H1 (cell line): Measurements from ENCODE around the gene C3orf85. TPM values are rescaled to one million over a fixed set of nuclear protein-coding genes. Genes with fewer than 3 reads are reported as not detected.

Source experiments
- CTCF ChIA-PET: fragments of 300-600 bp; sonication (Branson Sonifier 250); formaldehyde crosslinking; loops from one replicate; lab custom pipeline; 2021; ENCODE audit not compliant: partially characterized antibody; lab: Charles Lee
- POLR2A ChIA-PET: fragments of 300-600 bp; sonication (Branson Sonifier 250); formaldehyde crosslinking; loops from one replicate; lab custom pipeline; 2021; ENCODE audit warnings: inconsistent platforms; ENCODE audit not compliant: partially characterized antibody; lab: Charles Lee
- DNase-seq, 2 experiments: peaks; one replicate each; pipeline versions ENCODE4 v3.0.0 to v3.0.0-alpha.2; 2010 to 2022; ENCODE audit warnings: low spot score in 2 of 2, low read depth in 1 of 2, mixed read lengths in 1 of 2
- FAIRE-seq: peaks from 2 replicates; lab custom pipeline; 2011; peaks lifted over from hg19 to GRCh38; lab: Jason Lieb, UNC
- H2AFZ ChIP-seq: 2 replicates; pipeline ENCODE4 v1.8.1; 2012; ENCODE audit warnings: low read length, inconsistent platforms
- H2AK5ac ChIP-seq: 2 replicates; pipeline ENCODE4 v1.6.1; 2013; ENCODE audit warnings: low read depth, low read length
- H2BK120ac ChIP-seq: replicated peaks from 2 replicates; pipeline ENCODE3; 2013; ENCODE audit warnings: low read depth, low read length, inconsistent platforms
- H2BK12ac ChIP-seq: 2 replicates; pipeline ENCODE4 v1.6.1; 2013; ENCODE audit warnings: low read depth, low read length
- H2BK15ac ChIP-seq: 2 replicates; pipeline ENCODE4 v1.6.1; 2013; ENCODE audit warnings: low read length
- H2BK20ac ChIP-seq: 2 replicates; pipeline ENCODE4 v1.6.1; 2013; ENCODE audit warnings: low read length
- H2BK5ac ChIP-seq: 2 replicates; pipeline ENCODE4 v1.6.1; 2013; ENCODE audit warnings: low read depth, low read length
- H3K14ac ChIP-seq: 2 replicates; pipeline ENCODE4 v1.6.1; 2013; ENCODE audit warnings: inconsistent platforms; ENCODE audit not compliant: insufficient read length
- H3K18ac ChIP-seq: 2 replicates; pipeline ENCODE4 v1.6.1; 2013; ENCODE audit warnings: low read length; ENCODE audit errors: extremely low read depth
- H3K23ac ChIP-seq: 2 replicates; pipeline ENCODE4 v1.6.1; 2013; ENCODE audit warnings: inconsistent platforms; ENCODE audit not compliant: insufficient read length
- H3K23me2 ChIP-seq: 2 replicates; pipeline ENCODE4 v1.6.1; 2013; ENCODE audit warnings: low read depth, low read length
- H3K27ac ChIP-seq: 2 replicates; pipeline ENCODE4 v1.6.1; 2011; ENCODE audit warnings: low read depth, low read length, inconsistent platforms
- H3K27me3 ChIP-seq, 4 experiments: replicated peaks in 1 of 4; 1 replicate in 1 of 4; 2 replicates in 3 of 4; pipeline versions ENCODE4 v1.6.1 to v1.8.1; 2011 to 2013; ENCODE audit warnings: low read length in 3 of 4, mild to moderate bottlenecking in 3 of 4, inconsistent platforms in 2 of 4, mixed read lengths in 2 of 4, moderate library complexity in 1 of 4; ENCODE audit not compliant: control insufficient read depth in 3 of 4, insufficient read depth in 3 of 4; ENCODE audit errors: extremely low read depth in 1 of 4
- H3K36me3 ChIP-seq, 4 experiments: 2 replicates each; pipeline versions ENCODE4 v1.6.1 to v1.8.1; 2011 to 2013; ENCODE audit warnings: mild to moderate bottlenecking in 4 of 4, low read length in 3 of 4, moderate library complexity in 2 of 4, control low read depth in 1 of 4, inconsistent platforms in 1 of 4; ENCODE audit not compliant: insufficient read depth in 4 of 4, control insufficient read depth in 2 of 4
- H3K4ac ChIP-seq: replicated peaks from 2 replicates; pipeline ENCODE3; 2013; ENCODE audit warnings: low read length, low read depth, mixed read lengths, inconsistent platforms; ENCODE audit not compliant: insufficient read length
- H3K4me1 ChIP-seq, 4 experiments: replicated peaks in 1 of 4; 1 replicate in 1 of 4; 2 replicates in 3 of 4; pipeline versions ENCODE4 v1.6.1 to v1.8.1; 2011 to 2013; ENCODE audit warnings: low read length in 3 of 4, inconsistent platforms in 2 of 4, mixed read lengths in 1 of 4; ENCODE audit not compliant: insufficient read depth in 4 of 4, control insufficient read depth in 3 of 4
- H3K4me2 ChIP-seq, 2 experiments: 2 replicates each; pipeline versions ENCODE4 v1.6.1 to v1.8.1; 2011 to 2013; ENCODE audit warnings: low read depth in 2 of 2, low read length in 2 of 2, control low read depth in 1 of 2, inconsistent platforms in 1 of 2, mild to moderate bottlenecking in 1 of 2; ENCODE audit not compliant: insufficient read depth in 1 of 2
- H3K4me3 ChIP-seq, 4 experiments: fragments of 200-600, 300-600 bp in 1 of 4; sonication (generic), shearing (Covaris generic), sonication (Bioruptor Twin) in 1 of 4; 2 replicates each; pipeline versions ENCODE4 v1.5.1 to v1.8.1; 2011 to 2016; ENCODE audit warnings: low read length in 4 of 4, low read depth in 3 of 4, control low read depth in 2 of 4, inconsistent platforms in 2 of 4, mild to moderate bottlenecking in 2 of 4, mixed read lengths in 1 of 4, moderate library complexity in 1 of 4; ENCODE audit not compliant: insufficient read depth in 2 of 4; ENCODE audit errors: extremely low read depth in 1 of 4
- H3K56ac ChIP-seq: replicated peaks from 2 replicates; pipeline ENCODE3; 2013; ENCODE audit warnings: low read depth, mild to moderate bottlenecking, mixed read lengths, low read length, inconsistent platforms; ENCODE audit not compliant: insufficient read length
- H3K79me1 ChIP-seq: 2 replicates; pipeline ENCODE4 v1.6.1; 2013; ENCODE audit warnings: low read depth, low read length, control low read depth
- H3K79me2 ChIP-seq, 2 experiments: 2 replicates each; pipeline versions ENCODE4 v1.6.1 to v1.8.1; 2012 to 2013; ENCODE audit warnings: low read length in 2 of 2, mild to moderate bottlenecking in 2 of 2, inconsistent platforms in 1 of 2; ENCODE audit not compliant: insufficient read depth in 2 of 2, control insufficient read depth in 1 of 2
- H3K9ac ChIP-seq, 4 experiments: replicated peaks in 1 of 4; 1 replicate in 1 of 4; 2 replicates in 3 of 4; pipeline versions ENCODE4 v1.6.1 to v1.8.1; 2011 to 2013; ENCODE audit warnings: low read depth in 3 of 4, low read length in 3 of 4, control low read depth in 2 of 4, mild to moderate bottlenecking in 2 of 4, moderate library complexity in 2 of 4, inconsistent platforms in 1 of 4; ENCODE audit errors: extremely low read depth in 1 of 4
- H3K9me3 ChIP-seq, 2 experiments: 2 replicates each; pipeline versions ENCODE4 v1.6.1 to v1.8.1; 2012 to 2013; ENCODE audit warnings: mild to moderate bottlenecking in 2 of 2, moderate library complexity in 2 of 2, control low read depth in 1 of 2, inconsistent platforms in 1 of 2, low read depth in 1 of 2, low read length in 1 of 2, mixed read lengths in 1 of 2; ENCODE audit not compliant: insufficient read depth in 2 of 2
- H4K20me1 ChIP-seq, 2 experiments: replicated peaks in 1 of 2; 2 replicates each; pipeline versions ENCODE3 to v1.8.1; 2011 to 2013; ENCODE audit warnings: inconsistent platforms in 2 of 2, low read length in 2 of 2, mild to moderate bottlenecking in 1 of 2; ENCODE audit not compliant: insufficient read depth in 2 of 2, control insufficient read depth in 1 of 2
- H4K5ac ChIP-seq: 2 replicates; pipeline ENCODE4 v1.6.1; 2013; ENCODE audit warnings: low read length, low read depth, mixed read lengths, inconsistent platforms; ENCODE audit not compliant: insufficient read length
- H4K8ac ChIP-seq: 2 replicates; pipeline ENCODE4 v1.8.0; 2013; ENCODE audit warnings: mild to moderate bottlenecking, moderate library complexity, low read length, inconsistent platforms; ENCODE audit not compliant: insufficient read depth; ENCODE audit errors: extremely low read depth
- H4K91ac ChIP-seq: replicated peaks from 2 replicates; pipeline ENCODE3; 2013; ENCODE audit warnings: low read length, mixed read lengths, inconsistent platforms; ENCODE audit not compliant: insufficient read length
- CTBP2 ChIP-seq: IDR thresholded peaks from 2 replicates; pipeline ENCODE4 v1.7.0; 2011; ENCODE audit warnings: borderline replicate concordance, mild to moderate bottlenecking, moderate library complexity, mixed read lengths, low read length; ENCODE audit not compliant: insufficient read depth, insufficient read length
- EGR1 ChIP-seq: IDR thresholded peaks from 2 replicates; pipeline ENCODE4 v1.6.1; 2011; ENCODE audit warnings: low read depth, low read length, borderline replicate concordance
- GTF2F1 ChIP-seq: IDR thresholded peaks from 2 replicates; pipeline ENCODE4 v1.6.1; 2012; ENCODE audit warnings: low read depth, low read length, improper control_type of control experiment, borderline replicate concordance
- POU5F1 ChIP-seq: IDR thresholded peaks from 2 replicates; pipeline ENCODE4 v1.6.1; 2011; ENCODE audit warnings: low read depth, mild to moderate bottlenecking, low read length, moderate library complexity
- RFX5 ChIP-seq: IDR thresholded peaks from 2 replicates; pipeline ENCODE4 v1.6.1; 2011; ENCODE audit warnings: low read depth, low read length, improper control_type of control experiment, borderline replicate concordance
- SUZ12 ChIP-seq: fragments of 200-600 bp; sonication (generic); IDR thresholded peaks from 2 replicates; pipeline ENCODE4 v1.6.1; 2012; ENCODE audit warnings: mild to moderate bottlenecking, inconsistent platforms, low read length, moderate library complexity, mixed read lengths
- TCF12 ChIP-seq: IDR thresholded peaks from 2 replicates; pipeline ENCODE4 v1.6.1; 2011; ENCODE audit warnings: low read depth, mild to moderate bottlenecking, low read length
- WGBS, 2 experiments: shearing (Covaris generic) in 1 of 2; methylation state at CpG; one replicate each; pipeline versions ENCODE4 v1.1.6 to v1.1.7; 2013 to 2015; ENCODE audit warnings: low lambda C conversion rate in 2 of 2, mixed read lengths in 2 of 2, inconsistent platforms in 1 of 2, low coverage in 1 of 2, missing lambda C conversion rate in 1 of 2; ENCODE audit not compliant: insufficient replicate concordance in 2 of 2, insufficient coverage in 1 of 2, insufficient read length in 1 of 2; ENCODE audit errors: extremely low coverage in 1 of 2, missing lambda C conversion rate in 1 of 2; 5-methylcytosine and 5-hydroxymethylcytosine counted together
- long read RNA-seq, 2 experiments: library from RNA in 1 of 2; library from capped mRNA in 1 of 2; stranded (forward); transcript quantifications; one replicate each; pipeline ENCODE4 v2.0.0, GENCODE V29; 2021; ENCODE audit warnings: inconsistent platforms in 1 of 2
- polyA minus RNA-seq, 3 experiments: library from RNA; depleted of rRNA, polyadenylated mRNA; stranded (reverse); fragments of >200 nt; gene quantifications; 1 replicate in 2 of 3; 2 replicates in 1 of 3; pipeline ENCODE4 v1.2.3, GENCODE V29; 2011
- polyA plus RNA-seq, 7 experiments: library from polyadenylated mRNA; depleted of rRNA in 3 of 7; stranded (reverse) in 5 of 7; unstranded in 2 of 7; fragments of >200 nt in 5 of 7; fragments of 200-250 nt in 2 of 7; gene quantifications; 1 replicate in 5 of 7; 2 replicates in 1 of 7; 4 replicates in 1 of 7; pipeline versions ENCODE4 v1.2.1 to v1.2.3, GENCODE V29; 2011 to 2013; ENCODE audit warnings: missing spikeins in 2 of 7, mixed read lengths in 2 of 7
- total RNA-seq: library from RNA; stranded (reverse); fragmentation: NEBNext Ultra II Directional; extraction: Animal tissue kit (Norgen Biotek cat#: 25700); gene quantifications from 2 replicates; pipeline ENCODE4 v1.2.1, GENCODE V29; 2021

Gene C3orf85, protein sequence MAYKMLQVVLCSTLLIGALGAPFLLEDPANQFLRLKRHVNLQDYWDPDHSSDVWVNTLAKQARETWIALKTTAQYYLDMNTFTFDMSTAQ
- total RNA-seq (not detected in 2 replicates), polyA plus RNA-seq (2011; rRNA removed) (not detected in 2 replicates), polyA minus RNA-seq (2011; rRNA and poly(A)+ RNA removed) (not detected in 2 replicates)
- not detected for polyA plus RNA-seq (2011; cell fraction: cytosol; rRNA removed)
- polyA plus RNA-seq (2011; cell fraction: nucleus; rRNA removed): not detected
- polyA plus RNA-seq (2012, experiment 1 of 2): not detected in 4 replicates
- not detected for polyA plus RNA-seq (2012, experiment 2 of 2)
- polyA plus RNA-seq (2013, experiment 1 of 2): not detected
- polyA plus RNA-seq (2013, experiment 2 of 2): not detected
- not detected for polyA minus RNA-seq (2011; cell fraction: cytosol; rRNA and poly(A)+ RNA removed)
- not detected for polyA minus RNA-seq (2011; cell fraction: nucleus; rRNA and poly(A)+ RNA removed)
- long read RNA-seq, experiment 1: 0 reads
- long read RNA-seq, experiment 2: 0 reads

- no peak within 1 kb of the TSS for H2AK5ac ChIP-seq
- no peaks in the 10 kb centered on the region for H3K4me1 ChIP-seq
- H3K27ac ChIP-seq: no peak within 1 kb of the TSS
- H3K23me2 ChIP-seq: no peaks in the 10 kb centered on the region
- no peaks in the 10 kb centered on the region for H3K9me3 ChIP-seq
- H2BK15ac ChIP-seq: no peak within 1 kb of the TSS
- no peak within 1 kb of the TSS for H4K91ac ChIP-seq
- no peaks in the 10 kb centered on the region for H4K20me1 ChIP-seq
- H2AFZ ChIP-seq: no peak within 1 kb of the TSS
- no peak within 1 kb of the TSS for H3K14ac ChIP-seq
- WGBS, 2 experiments: 91% methylated on average over 3 of the region's 3 CpGs; no CpG with 5 or more reads in 1 of the 2 experiments
- H2BK120ac ChIP-seq: no peak within 1 kb of the TSS
- H3K23ac ChIP-seq: no peak within 1 kb of the TSS
- no peak for DNase-seq
- no peaks in the 10 kb centered on the region for H3K79me1 ChIP-seq
- H3K4me2 ChIP-seq: no peak within 1 kb of the TSS
- no peak for FAIRE-seq
- no peak within 1 kb of the TSS for H3K9ac ChIP-seq
- no peak within 1 kb of the TSS for H2BK12ac ChIP-seq
- TF ChIP-seq POU5F1 (no peak), EGR1 (no peak), GTF2F1 (no peak), SUZ12 (no peak), CTBP2 (no peak), RFX5 (no peak), TCF12 (no peak)
- H4K8ac ChIP-seq: no peak within 1 kb of the TSS
- no peaks in the 10 kb centered on the region for H3K79me2 ChIP-seq
- H3K36me3 ChIP-seq: no peaks in the 10 kb centered on the region
- ChIA-PET POLR2A (no interaction called here), CTCF (interaction anchor here (0.6 to 0.7 kb wide), 2 partner anchors 39 to 472 kb away, joined by 3 read pairs; no protein-coding TSS in a partner anchor)
- H4K5ac ChIP-seq: no peak within 1 kb of the TSS
- no peaks in the 10 kb centered on the region for H3K27me3 ChIP-seq
- no peak within 1 kb of the TSS for H2BK20ac ChIP-seq
- H3K4ac ChIP-seq: no peak within 1 kb of the TSS
- no peak within 1 kb of the TSS for H3K56ac ChIP-seq
- no peak within 1 kb of the TSS for H3K4me3 ChIP-seq
- no peak within 1 kb of the TSS for H2BK5ac ChIP-seq
- H3K18ac ChIP-seq: no peak within 1 kb of the TSS
Observed at GRCh38 chr3:109136523-109136922, at the start of gene C3orf85. Gene C3orf85 (plus strand): TSS chr3:109136719. CDS start chr3:109136848, 129 bp downstream.
